ENCODE results near the gene GRM7.

GRCh38 chr3:7368597-7368996 lies 507.7 kb downstream of the GRM7 start:
- TF ChIP-seq, protein P1, sequence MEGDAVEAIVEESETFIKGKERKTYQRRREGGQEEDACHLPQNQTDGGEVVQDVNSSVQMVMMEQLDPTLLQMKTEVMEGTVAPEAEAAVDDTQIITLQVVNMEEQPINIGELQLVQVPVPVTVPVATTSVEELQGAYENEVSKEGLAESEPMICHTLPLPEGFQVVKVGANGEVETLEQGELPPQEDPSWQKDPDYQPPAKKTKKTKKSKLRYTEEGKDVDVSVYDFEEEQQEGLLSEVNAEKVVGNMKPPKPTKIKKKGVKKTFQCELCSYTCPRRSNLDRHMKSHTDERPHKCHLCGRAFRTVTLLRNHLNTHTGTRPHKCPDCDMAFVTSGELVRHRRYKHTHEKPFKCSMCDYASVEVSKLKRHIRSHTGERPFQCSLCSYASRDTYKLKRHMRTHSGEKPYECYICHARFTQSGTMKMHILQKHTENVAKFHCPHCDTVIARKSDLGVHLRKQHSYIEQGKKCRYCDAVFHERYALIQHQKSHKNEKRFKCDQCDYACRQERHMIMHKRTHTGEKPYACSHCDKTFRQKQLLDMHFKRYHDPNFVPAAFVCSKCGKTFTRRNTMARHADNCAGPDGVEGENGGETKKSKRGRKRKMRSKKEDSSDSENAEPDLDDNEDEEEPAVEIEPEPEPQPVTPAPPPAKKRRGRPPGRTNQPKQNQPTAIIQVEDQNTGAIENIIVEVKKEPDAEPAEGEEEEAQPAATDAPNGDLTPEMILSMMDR (conservative IDR thresholded peaks at IDR 0.05 in 1 of 2, IDR thresholded peaks at IDR 0.05 in 1 of 2; ENCODE audit: low read depth in 1 of 2, low read length in 2 of 2): no peak
- TF ChIP-seq EZH2 (IDR thresholded peaks at IDR 0.05; ENCODE audit: low read length, missing control alignments): no peak
